DND-41 (cell line): Measurements from ENCODE around the gene DOHH.

Experiments used
- ATAC-seq: fragments of 200-7000 bp; cut with Tn5 transposase; 3 replicates; pipeline ENCODE4 v1.9.1; 2021; ENCODE audit warnings: low read depth; ENCODE audit not compliant: insufficient read depth
- DNase-seq: peaks from one replicate; pipeline ENCODE4 v3.0.0-alpha.2; 2020
- H2AFZ ChIP-seq: 2 replicates; pipeline ENCODE4 v1.6.0; 2012; ENCODE audit warnings: low read depth, low read length
- H3K27ac ChIP-seq: 2 replicates; pipeline ENCODE4 v1.5.1; 2012; ENCODE audit warnings: low read length, inconsistent platforms
- H3K27me3 ChIP-seq: fragments of 200-600 bp; sonication (generic); 2 replicates; pipeline ENCODE4 v1.6.0; 2012; ENCODE audit warnings: low read length, mild to moderate bottlenecking, inconsistent platforms; ENCODE audit not compliant: insufficient read depth, poor library complexity
- H3K36me3 ChIP-seq: 2 replicates; pipeline ENCODE4 v1.5.1; 2012; ENCODE audit warnings: low read length, inconsistent platforms; ENCODE audit not compliant: insufficient read depth
- H3K4me1 ChIP-seq: 2 replicates; pipeline ENCODE4 v1.5.1; 2012; ENCODE audit warnings: mild to moderate bottlenecking, low read length; ENCODE audit not compliant: insufficient read depth
- H3K4me2 ChIP-seq: 2 replicates; pipeline ENCODE4 v1.6.0; 2012; ENCODE audit warnings: mild to moderate bottlenecking, moderate library complexity, low read length, inconsistent platforms; ENCODE audit not compliant: insufficient read depth
- H3K4me3 ChIP-seq, 2 experiments: fragments of 200-600 bp in 1 of 2; shearing (Covaris generic) in 1 of 2; 2 replicates each; pipeline ENCODE4 v1.5.1; 2012 to 2016; ENCODE audit warnings: inconsistent platforms in 2 of 2, low read length in 2 of 2, mild to moderate bottlenecking in 2 of 2, low read depth in 1 of 2, moderate library complexity in 1 of 2
- H3K79me2 ChIP-seq: 2 replicates; pipeline ENCODE4 v1.6.0; 2012; ENCODE audit warnings: low read length, inconsistent platforms; ENCODE audit not compliant: insufficient read depth
- H3K9ac ChIP-seq: 2 replicates; pipeline ENCODE4 v1.6.0; 2012; ENCODE audit warnings: low read depth, mild to moderate bottlenecking, inconsistent platforms, low read length, moderate library complexity
- H3K9me3 ChIP-seq: 2 replicates; pipeline ENCODE4 v1.5.1; 2012; ENCODE audit warnings: low read length, moderate library complexity, mild to moderate bottlenecking, inconsistent platforms; ENCODE audit not compliant: insufficient read depth, severe bottlenecking
- H4K20me1 ChIP-seq: 2 replicates; pipeline ENCODE4 v1.6.0; 2012; ENCODE audit warnings: low read length; ENCODE audit not compliant: insufficient read depth
- CTCF ChIP-seq: IDR thresholded peaks from 2 replicates; pipeline ENCODE4 v1.5.1; 2012; ENCODE audit warnings: borderline replicate concordance, low read length, moderate library complexity, mild to moderate bottlenecking; ENCODE audit not compliant: poor library complexity, severe bottlenecking; ENCODE audit errors: extremely low read depth
- EZH2 ChIP-seq: IDR thresholded peaks from 3 replicates; pipeline ENCODE4 v1.6.1; 2012; ENCODE audit warnings: borderline replicate concordance, low read depth, mild to moderate bottlenecking, moderate library complexity, low read length, inconsistent platforms; ENCODE audit not compliant: severe bottlenecking

Gene DOHH

GRCh38 chr19:3468211-3468610 lies 32.3 kb downstream of the DOHH start:
- peaks cover under 1% of the 10 kb centered on the region for H3K36me3 ChIP-seq

GRCh38 chr19:3467437-3468198 lies 32.9 kb downstream of the DOHH start:
- Histone ChIP-seq H3K4me1 (no peaks in the 10 kb centered on the region), H3K36me3 (peaks cover 5% of the 10 kb centered on the region), H3K9ac (no peak overlapping the region), H3K4me3 (no peak overlapping the region), H2AFZ (no peak overlapping the region), H3K4me2 (no peak overlapping the region), H4K20me1 (0 out of 2 replicates have a peak, but pooled peaks cover 5% of the 10 kb centered on the region), H3K27me3 (no peaks in the 10 kb centered on the region), H3K79me2 (no peaks in the 10 kb centered on the region), H3K9me3 (peaks cover 4% of the 10 kb centered on the region), H3K27ac (no peak overlapping the region)
- DNase-seq (no peak), ATAC-seq (no peak)
- TF ChIP-seq CTCF (no peak), EZH2 (no peak)

More at GRCh38 chr19:3468211-3468610, 32.3 kb downstream of the DOHH start:
- no peak overlapping the region for H3K4me2 ChIP-seq
- H3K9me3 ChIP-seq: peaks cover 4% of the 10 kb centered on the region
- H3K9ac ChIP-seq: no peak overlapping the region
- TF ChIP-seq EZH2 (no peak), CTCF (no peak)
- H3K27me3 ChIP-seq: no peaks in the 10 kb centered on the region
- 0 out of 2 replicates have a peak, but pooled peaks cover 5% of the 10 kb centered on the region for H4K20me1 ChIP-seq
- no peaks in the 10 kb centered on the region for H3K79me2 ChIP-seq
- DNase-seq (no peak), ATAC-seq (no peak)
- H2AFZ ChIP-seq: no peak overlapping the region
- no peak overlapping the region for H3K4me3 ChIP-seq
- H3K4me1 ChIP-seq: no peaks in the 10 kb centered on the region
- H3K27ac ChIP-seq: no peak overlapping the region

- Histone ChIP-seq H3K9me3 (peaks cover 4% of the 10 kb centered on the region), H3K4me1 (no peaks in the 10 kb centered on the region), H3K36me3 (peaks cover 8% of the 10 kb centered on the region), H3K4me3 (no peak overlapping the region), H4K20me1 (0 out of 2 replicates have a peak, but pooled peaks cover 5% of the 10 kb centered on the region), H3K27ac (no peak overlapping the region), H3K27me3 (no peaks in the 10 kb centered on the region), H3K79me2 (no peaks in the 10 kb centered on the region), H2AFZ (no peak overlapping the region), H3K4me2 (no peak overlapping the region), H3K9ac (no peak overlapping the region)
- DNase-seq: no peak
- ATAC-seq: no peak
- TF ChIP-seq EZH2: no peak
- TF ChIP-seq CTCF: no peak
Observed at GRCh38 chr19:3466635-3467034, 33.8 kb downstream of the DOHH start.
